ENCODE measurements around the gene MATN1. TPM values are rescaled to one million over a fixed set of nuclear protein-coding genes. Genes with fewer than 3 reads are reported as not detected.

MATN1 gene
- total and polyA plus RNA-seq, 2 experiments from 2014 or later, result 0.36 to 1.4 TPM

- Histone ChIP-seq H3K9me3 (ENCODE audit: low read depth) (no peaks in the 10 kb centered on the region), H3K36me3 (no peaks in the 10 kb centered on the region), H3K27ac (no peak overlapping the region), H3K4me1 (ENCODE audit: low read depth) (no peaks in the 10 kb centered on the region), H3K27me3 (no peaks in the 10 kb centered on the region), H3K4me3 (no peak overlapping the region)
- no peak for DNase-seq (ENCODE audit: low read depth in 1 of 2, low spot score in 1 of 2)
- no peak for TF ChIP-seq CTCF (IDR thresholded peaks at IDR 0.05; ENCODE audit: low read depth, low read length)
These were observed 3.7 kb downstream of the MATN1 start for GRCh38 chr1:30719406-30720270.

GRCh38 chr1:30718636-30719405, 4.6 kb downstream of the MATN1 start:
- Histone ChIP-seq H3K9me3 (ENCODE audit: low read depth) (no peaks in the 10 kb centered on the region), H3K36me3 (no peaks in the 10 kb centered on the region), H3K4me3 (peak overlapping the region; percentile 37), H3K27me3 (no peaks in the 10 kb centered on the region), H3K4me1 (ENCODE audit: low read depth) (no peaks in the 10 kb centered on the region), H3K27ac (peak overlapping the region; percentile 80)
- TF ChIP-seq CTCF (IDR thresholded peaks at IDR 0.05; ENCODE audit: low read depth, low read length), result peak; percentile 81
- DNase-seq (ENCODE audit: low read depth in 1 of 2, low spot score in 1 of 2), result peak; percentile 74 to 84

GRCh38 chr1:30718091-30718635, 5.2 kb downstream of the MATN1 start:
- Histone ChIP-seq H3K27ac (peak overlapping the region; percentile 45), H3K9me3 (ENCODE audit: low read depth) (no peaks in the 10 kb centered on the region), H3K36me3 (no peaks in the 10 kb centered on the region), H3K4me3 (peak overlapping the region; percentile 13), H3K4me1 (ENCODE audit: low read depth) (no peaks in the 10 kb centered on the region), H3K27me3 (no peaks in the 10 kb centered on the region)
- peak; percentile 98 to 99 for DNase-seq (ENCODE audit: low read depth in 1 of 2, low spot score in 1 of 2)
- no peak for TF ChIP-seq CTCF (IDR thresholded peaks at IDR 0.05; ENCODE audit: low read depth, low read length)

GRCh38 chr1:30716646-30717045, 6.7 kb downstream of the MATN1 start:
- Histone ChIP-seq H3K27ac (no peak overlapping the region), H3K27me3 (no peaks in the 10 kb centered on the region), H3K4me3 (no peak overlapping the region), H3K9me3 (ENCODE audit: low read depth) (no peaks in the 10 kb centered on the region), H3K36me3 (no peaks in the 10 kb centered on the region), H3K4me1 (ENCODE audit: low read depth) (no peaks in the 10 kb centered on the region)
- TF ChIP-seq CTCF (IDR thresholded peaks at IDR 0.05; ENCODE audit: low read depth, low read length), result no peak
- no peak for DNase-seq (ENCODE audit: low read depth in 1 of 2, low spot score in 1 of 2)

GRCh38 chr1:30715886-30716285, 7.5 kb downstream of the MATN1 start:
- no peaks in the 10 kb centered on the region for H3K36me3 ChIP-seq
- H3K9me3 ChIP-seq (ENCODE audit: low read depth), result no peaks in the 10 kb centered on the region
- DNase-seq (ENCODE audit: low read depth in 1 of 2, low spot score in 1 of 2), result no peak
- TF ChIP-seq CTCF (IDR thresholded peaks at IDR 0.05; ENCODE audit: low read depth, low read length), result no peak
- no peaks in the 10 kb centered on the region for H3K27me3 ChIP-seq
- no peaks in the 10 kb centered on the region for H3K4me1 ChIP-seq (ENCODE audit: low read depth)
- H3K4me3 ChIP-seq, result no peak overlapping the region
- no peak overlapping the region for H3K27ac ChIP-seq
